Measurements from ENCODE around the gene USP32. TPM values are rescaled to one million over a fixed set of nuclear protein-coding genes. Genes with fewer than 3 reads are reported as not detected.

Gene USP32
- total RNA-seq, 1 donor from 2014 or later: 37.4 TPM

- no peak for DNase-seq (ENCODE audit: low spot score)
- H3K36me3 Mint-ChIP-seq (ENCODE audit: low read depth, unreplicated experiment): no peaks in the 10 kb centered on the region
- TF ChIP-seq CTCF (IDR thresholded peaks at IDR 0.05; ENCODE audit: unreplicated experiment): no peak
- H3K4me3 Mint-ChIP-seq (ENCODE audit: unreplicated experiment): peak overlapping the region; percentile 19
- H3K4me1 Mint-ChIP-seq (ENCODE audit: unreplicated experiment): peaks cover 57% of the 10 kb centered on the region
- no peaks in the 10 kb centered on the region for H3K9me3 Mint-ChIP-seq (ENCODE audit: unreplicated experiment)
- H3K27ac Mint-ChIP-seq (ENCODE audit: unreplicated experiment): peak overlapping the region; percentile 4
- peaks cover 28% of the 10 kb centered on the region for H3K27me3 Mint-ChIP-seq (ENCODE audit: unreplicated experiment)
Observed at GRCh38 chr17:60145006-60145935, 246.7 kb downstream of the USP32 start.

GRCh38 chr17:60142872-60143499 is 248.9 kb downstream of the USP32 start:
- no peaks in the 10 kb centered on the region for H3K9me3 Mint-ChIP-seq (ENCODE audit: unreplicated experiment)
- peak; percentile 93 for DNase-seq (ENCODE audit: low spot score)
- no peaks in the 10 kb centered on the region for H3K36me3 Mint-ChIP-seq (ENCODE audit: low read depth, unreplicated experiment)
- peaks cover 60% of the 10 kb centered on the region for H3K4me1 Mint-ChIP-seq (ENCODE audit: unreplicated experiment)
- H3K27ac Mint-ChIP-seq (ENCODE audit: unreplicated experiment): peak overlapping the region; percentile 39
- peak; percentile 23 for TF ChIP-seq CTCF (IDR thresholded peaks at IDR 0.05; ENCODE audit: unreplicated experiment)
- H3K27me3 Mint-ChIP-seq (ENCODE audit: unreplicated experiment): peaks cover 26% of the 10 kb centered on the region
- peak overlapping the region; percentile 34 for H3K4me3 Mint-ChIP-seq (ENCODE audit: unreplicated experiment)

GRCh38 chr17:60141111-60142018 is 250.6 kb downstream of the USP32 start:
- Mint-ChIP-seq H3K27me3 (ENCODE audit: unreplicated experiment) (peaks cover 28% of the 10 kb centered on the region), H3K27ac (ENCODE audit: unreplicated experiment) (no peak overlapping the region)
- no peak for DNase-seq (ENCODE audit: low spot score)

More at GRCh38 chr17:60141111-60142018, 250.6 kb downstream of the USP32 start:
- Mint-ChIP-seq H3K9me3 (ENCODE audit: unreplicated experiment) (no peaks in the 10 kb centered on the region), H3K4me1 (ENCODE audit: unreplicated experiment) (peaks cover 55% of the 10 kb centered on the region), H3K4me3 (ENCODE audit: unreplicated experiment) (peak overlapping the region; percentile 79), H3K36me3 (ENCODE audit: low read depth, unreplicated experiment) (no peaks in the 10 kb centered on the region)
- TF ChIP-seq CTCF (IDR thresholded peaks at IDR 0.05; ENCODE audit: unreplicated experiment): no peak
